Tibial nerve (tissue), 3 donors: ENCODE data around the gene SUGCT.

Experiments
- CTCF ChIP-seq, 5 experiments: fragments of 200-600 bp in 3 of 5; fragments of 450-650 bp in 2 of 5; sonication (generic) in 3 of 5; IDR thresholded peaks; one replicate each; pipeline ENCODE4 v1.5.1; 2016 to 2019; ENCODE audit warnings: antibody characterized with exemption in 5 of 5, mild to moderate bottlenecking in 3 of 5, moderate library complexity in 2 of 5
- POLR2A ChIP-seq, 2 donors: fragments of 450-650 bp; IDR thresholded peaks; one replicate each; pipeline ENCODE4 v1.6.1; 2017; ENCODE audit warnings: antibody characterized with exemption in 2 of 2, mild to moderate bottlenecking in 2 of 2, moderate library complexity in 2 of 2

GRCh38 chr7:40786909-40787308 is 652.1 kb downstream of the SUGCT start:
- no peak for TF ChIP-seq CTCF (IDR thresholded peaks at IDR 0.05)
- no peak for TF ChIP-seq POLR2A (IDR thresholded peaks at IDR 0.05)
